HepG2 (cell line): Measurements from ENCODE around the gene NAV2.

Experiments used
- MAF1 ChIP-seq: sonication (generic); formaldehyde crosslinking; IDR thresholded peaks from 2 replicates; pipeline ENCODE4 v1.5.0; 2020; ENCODE audit warnings: missing genetic modification reagents, borderline replicate concordance
- MXI1 ChIP-seq: IDR thresholded peaks from 3 replicates; pipeline ENCODE4 v1.6.1; 2012; ENCODE audit warnings: low read depth, low read length, inconsistent platforms, borderline replicate concordance

GRCh38 chr11:19718051-19718450 lies 5.4 kb downstream of the NAV2 start:
- TF ChIP-seq MAF1 (CRISPR knock-in tag) (no peak), MXI1 (no peak)
